HEK293T (cell line): ENCODE measurements around the gene TNFSF12.

Experiments
- ARNT ChIP-seq: fragments of 450-650 bp; IDR thresholded peaks from 2 replicates; pipeline ENCODE4 v1.6.1; 2017; ENCODE audit warnings: mild to moderate bottlenecking
- BHLHE40 ChIP-seq: fragments of 450-650 bp; IDR thresholded peaks from 2 replicates; pipeline ENCODE4 v1.6.1; 2016; ENCODE audit warnings: mild to moderate bottlenecking, moderate library complexity, borderline replicate concordance
- CTBP1 ChIP-seq: fragments of 450-650 bp; IDR thresholded peaks from 2 replicates; pipeline ENCODE4 v1.6.1; 2016; ENCODE audit warnings: borderline replicate concordance
- FOXA1 ChIP-seq: fragments of 450-650 bp; IDR thresholded peaks from 2 replicates; pipeline ENCODE4 v1.6.1; 2016; ENCODE audit warnings: mild to moderate bottlenecking
- FOXK2 ChIP-seq: fragments of 450-650 bp; IDR thresholded peaks from 2 replicates; pipeline ENCODE4 v1.6.1; 2016; ENCODE audit warnings: mild to moderate bottlenecking
- FOXM1 ChIP-seq: fragments of 450-650 bp; IDR thresholded peaks from 2 replicates; pipeline ENCODE4 v1.6.1; 2017; ENCODE audit warnings: mild to moderate bottlenecking, borderline replicate concordance
- LEF1 ChIP-seq: fragments of 450-650 bp; IDR thresholded peaks from 2 replicates; pipeline ENCODE4 v1.6.1; 2017; ENCODE audit warnings: mild to moderate bottlenecking, borderline replicate concordance
- NFRKB ChIP-seq: fragments of 450-650 bp; IDR thresholded peaks from 2 replicates; pipeline ENCODE4 v1.6.1; 2016; ENCODE audit warnings: mild to moderate bottlenecking, moderate library complexity
- SP1 ChIP-seq: fragments of 450-650 bp; IDR thresholded peaks from 2 replicates; pipeline ENCODE4 v1.6.1; 2017
- TARDBP ChIP-seq: fragments of 450-650 bp; IDR thresholded peaks from 2 replicates; pipeline ENCODE4 v1.6.1; 2016

- TF ChIP-seq TARDBP, result no peak
- TF ChIP-seq CTBP1, result no peak
- no peak for TF ChIP-seq SP1
- no peak for TF ChIP-seq NFRKB
- no peak for TF ChIP-seq LEF1
- TF ChIP-seq FOXK2, result no peak
- TF ChIP-seq ARNT, result no peak
- no peak for TF ChIP-seq FOXA1
- TF ChIP-seq FOXM1, result no peak
- no peak for TF ChIP-seq BHLHE40
Measured at GRCh38 chr17:7590743-7591142, 41.9 kb downstream of the TNFSF12 start.
